Measurements from ENCODE around the gene ZNF138.
"Not testable (repeated sequence)": the region's sequence is repeated elsewhere in the genome, so short reads cannot be mapped to it uniquely, and the experiment has no call there.

ZNF138 gene

GRCh38 chr7:64839910-64840309 lies 45.7 kb downstream of the ZNF138 start:
- no peak for DNase-seq

GRCh38 chr7:64849250-64849923 lies 55.2 kb downstream of the ZNF138 start:
- no peak for DNase-seq

GRCh38 chr7:64849924-64850499 lies 55.8 kb downstream of the ZNF138 start:
- no peak for DNase-seq

GRCh38 chr7:64853679-64854078 lies 59.5 kb downstream of the ZNF138 start:
- no peak for DNase-seq

DNA sequence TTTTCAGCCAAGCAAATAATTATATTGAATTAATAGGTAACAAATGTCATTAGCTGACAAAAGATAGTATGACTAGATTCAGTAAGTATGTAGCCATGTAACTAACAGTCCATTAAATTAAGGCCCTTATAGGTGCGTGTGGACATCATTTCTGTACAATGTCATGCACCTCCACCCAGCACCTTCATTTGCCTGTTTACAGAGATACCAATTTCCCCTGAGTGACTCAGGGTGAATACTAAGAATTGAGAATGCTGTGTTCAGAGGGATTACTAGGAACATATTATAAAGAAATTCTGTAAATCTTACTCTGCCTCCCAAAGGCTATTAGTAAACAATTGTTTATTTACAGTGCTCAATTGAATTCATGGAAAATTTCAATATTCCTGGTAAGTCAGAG lies 60.7 kb downstream of the ZNF138 start:
- no peak for DNase-seq

- DNase-seq, result no peak
Observed at GRCh38 chr7:64863021-64863420, 68.8 kb downstream of the ZNF138 start.

DNA sequence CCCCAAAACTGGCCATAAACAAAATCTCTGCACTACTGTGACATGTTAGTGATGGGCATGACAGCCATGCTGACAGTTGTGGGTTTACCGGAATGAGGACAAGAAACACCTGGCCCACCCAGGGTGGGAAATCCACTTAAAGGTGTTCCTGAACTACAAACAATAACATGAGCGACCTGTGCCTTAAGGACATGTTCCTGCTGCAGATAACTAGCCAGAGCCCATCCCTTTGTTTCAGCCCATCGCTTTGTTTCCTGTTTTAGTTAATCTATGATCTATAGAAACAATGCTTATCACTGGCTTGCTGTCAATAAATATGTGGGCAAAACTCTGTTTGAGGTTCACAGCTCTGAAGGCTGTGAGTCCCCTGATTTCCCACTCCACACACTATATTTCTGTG lies 69.3 kb downstream of the ZNF138 start:
- DNase-seq, result not testable (repeated sequence)

DNA sequence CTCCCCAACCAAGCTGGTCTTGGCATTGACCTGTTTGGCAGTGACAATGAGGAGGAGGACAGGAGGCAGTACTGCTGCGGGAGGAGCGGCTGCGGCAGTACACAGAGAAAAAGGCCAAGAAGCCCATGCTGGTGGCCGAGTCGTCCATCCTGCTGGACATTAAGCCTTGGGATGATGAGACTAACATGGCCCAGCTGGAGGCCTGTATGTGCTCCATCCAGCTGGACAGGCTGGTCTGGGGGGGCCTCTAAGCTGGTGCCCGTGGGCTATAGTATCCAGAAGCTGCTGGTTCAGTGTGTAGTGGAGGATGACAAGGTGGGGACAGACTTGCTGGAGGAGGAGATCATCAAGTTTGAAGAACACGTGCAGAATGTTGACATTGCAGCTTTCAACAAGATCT lies 69.7 kb downstream of the ZNF138 start:
- DNase-seq, result no peak

- DNase-seq, result no peak
Observed at GRCh38 chr7:64867863-64868440, 73.7 kb downstream of the ZNF138 start.

- DNase-seq, result no peak
Observed at GRCh38 chr7:64868499-64868898, 74.3 kb downstream of the ZNF138 start.

GRCh38 chr7:64869121-64869725 lies 75.0 kb downstream of the ZNF138 start:
- DNase-seq, result no peak

GRCh38 chr7:64869912-64870562 lies 75.8 kb downstream of the ZNF138 start:
- no peak for DNase-seq

DNA sequence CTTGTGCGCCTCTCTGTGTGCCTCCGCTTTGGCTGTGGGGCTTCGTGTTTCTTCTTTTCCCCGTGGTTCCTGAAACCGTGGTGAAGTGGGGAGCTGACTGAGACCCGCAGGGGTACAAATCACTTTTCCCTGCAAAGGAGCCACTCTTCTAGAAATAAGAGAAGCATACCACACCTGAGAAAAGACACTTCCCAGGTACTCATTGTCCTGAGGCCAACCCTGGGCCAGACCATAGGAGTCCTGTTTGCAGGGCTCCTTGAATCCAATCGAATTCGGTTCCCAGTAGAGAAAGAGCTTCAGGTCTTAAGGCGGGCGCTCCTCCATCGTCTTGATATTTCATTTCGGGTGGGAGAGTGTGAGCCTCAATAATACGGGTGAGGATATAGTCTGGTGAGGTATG lies 76.4 kb downstream of the ZNF138 start:
- no peak for DNase-seq

- DNase-seq, result no peak
Observed at GRCh38 chr7:64871761-64872160, 77.5 kb downstream of the ZNF138 start.

DNA sequence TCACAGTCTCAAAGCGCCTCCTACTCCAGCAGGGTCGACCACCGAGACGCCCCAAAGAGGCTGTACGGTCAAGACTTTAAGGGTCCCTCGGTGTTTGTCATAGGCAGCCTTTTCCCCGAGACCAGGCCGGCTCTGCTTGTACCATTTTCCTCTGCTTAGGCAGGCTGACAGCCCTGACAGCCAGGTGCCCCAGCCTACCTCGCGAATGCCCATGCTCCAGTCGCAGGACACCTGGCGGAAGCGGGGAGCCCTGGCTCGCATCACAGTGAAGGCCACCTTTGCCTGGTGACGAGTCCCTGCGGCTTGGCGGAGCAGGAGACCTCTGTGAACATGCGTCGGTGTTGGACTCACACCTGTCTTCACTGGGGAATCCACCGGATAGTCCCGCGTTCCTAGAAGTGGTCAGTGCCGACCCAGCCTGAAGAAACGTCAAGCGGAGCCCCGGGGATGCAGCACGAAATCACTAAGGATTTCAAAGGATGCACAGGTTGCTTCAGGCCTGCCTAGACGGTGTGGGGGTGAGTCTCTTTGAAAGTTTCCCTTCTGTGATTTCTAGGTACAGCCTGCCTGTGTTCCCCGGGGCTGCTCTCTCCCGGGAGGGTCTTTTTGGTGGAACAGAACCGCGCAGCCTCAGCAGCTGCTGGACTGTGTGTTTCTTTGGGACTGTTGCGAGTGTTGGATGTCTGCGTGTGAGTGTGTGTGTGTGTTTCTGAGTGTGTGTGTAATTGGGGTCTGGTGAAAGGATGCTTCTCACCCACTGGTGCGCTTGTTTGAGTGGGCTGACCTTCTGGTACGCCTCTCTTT lies 78.3 kb downstream of the ZNF138 start:
- no peak for DNase-seq

DNA sequence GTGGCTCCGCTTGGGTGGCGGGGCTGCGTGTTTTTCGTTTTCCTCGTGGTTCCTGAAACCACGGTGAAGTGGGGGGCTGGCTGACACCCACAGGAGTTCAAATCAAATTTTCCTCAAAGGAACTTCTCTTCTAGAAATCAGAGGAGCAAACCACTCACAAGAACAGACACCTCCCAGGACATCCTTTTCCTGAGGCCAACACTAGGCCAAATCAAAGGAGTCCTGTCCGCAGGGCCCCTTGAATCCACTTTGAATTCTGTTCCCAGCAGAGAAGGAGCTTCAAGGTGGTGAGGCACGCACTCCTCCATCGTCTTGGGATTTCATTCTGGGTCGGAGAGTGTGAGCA lies 78.9 kb downstream of the ZNF138 start:
- no peak for DNase-seq

DNA sequence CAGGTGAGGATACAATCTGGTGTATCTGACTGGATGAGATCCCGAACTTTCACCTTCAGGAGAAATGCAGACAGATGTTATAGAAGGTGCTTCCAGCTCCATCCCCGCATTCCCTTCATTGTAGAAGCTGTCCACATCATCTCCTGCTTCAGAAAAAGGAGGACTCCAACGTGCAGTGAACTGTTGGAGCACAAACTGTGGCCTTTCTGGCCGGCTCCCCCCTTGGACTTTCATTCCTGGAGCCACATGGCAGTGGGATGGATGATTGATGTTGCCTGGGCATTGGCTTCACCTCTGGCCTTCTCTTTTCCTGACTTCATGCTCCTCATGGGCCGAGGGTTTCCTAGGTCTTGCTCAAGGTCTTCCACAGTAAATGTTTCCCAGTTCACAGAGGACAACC lies 79.3 kb downstream of the ZNF138 start:
- no peak for DNase-seq

GRCh38 chr7:64874114-64874513 lies 79.9 kb downstream of the ZNF138 start:
- DNase-seq, result no peak

GRCh38 chr7:64874562-64875250 lies 80.5 kb downstream of the ZNF138 start:
- DNase-seq, result no peak

DNA sequence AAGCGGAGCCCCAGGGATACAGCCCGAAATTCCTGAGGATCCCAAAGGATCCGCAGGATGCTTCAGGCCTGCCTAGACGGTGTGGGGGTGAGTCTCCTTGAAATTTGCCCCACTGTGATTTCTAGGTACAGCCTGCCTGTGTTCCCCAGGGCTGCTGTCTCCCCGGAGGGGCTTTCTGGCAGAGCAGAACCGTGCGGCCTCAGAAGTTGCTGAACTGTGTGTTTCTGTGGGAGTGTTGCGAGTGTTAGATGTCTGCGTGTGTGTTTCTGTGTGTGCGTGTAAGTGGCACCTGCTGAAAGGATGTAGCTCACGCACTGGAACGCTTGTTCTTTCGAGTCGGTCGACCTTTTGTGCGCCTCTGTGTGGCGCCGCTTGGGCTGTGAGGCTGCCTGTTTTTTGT lies 81.0 kb downstream of the ZNF138 start:
- DNase-seq, result no peak

- DNase-seq, result no peak
Observed at GRCh38 chr7:64875658-64876406, 81.6 kb downstream of the ZNF138 start.
